Body of pancreas (tissue), 4 donors: ENCODE results near the gene MID2.

Source experiments
- CTCF ChIP-seq, 7 experiments: fragments of 450-650 bp in 4 of 7; fragments of 200-600 bp in 3 of 7; sonication (generic) in 3 of 7; IDR thresholded peaks; one replicate each; pipeline ENCODE4 v1.5.1; 2016 to 2019; ENCODE audit warnings: antibody characterized with exemption in 7 of 7
- POLR2A ChIP-seq, 3 donors: fragments of 450-650 bp; IDR thresholded peaks; one replicate each; pipeline ENCODE4 v1.6.1; 2016; ENCODE audit warnings: antibody characterized with exemption in 3 of 3, mild to moderate bottlenecking in 2 of 3

DNA sequence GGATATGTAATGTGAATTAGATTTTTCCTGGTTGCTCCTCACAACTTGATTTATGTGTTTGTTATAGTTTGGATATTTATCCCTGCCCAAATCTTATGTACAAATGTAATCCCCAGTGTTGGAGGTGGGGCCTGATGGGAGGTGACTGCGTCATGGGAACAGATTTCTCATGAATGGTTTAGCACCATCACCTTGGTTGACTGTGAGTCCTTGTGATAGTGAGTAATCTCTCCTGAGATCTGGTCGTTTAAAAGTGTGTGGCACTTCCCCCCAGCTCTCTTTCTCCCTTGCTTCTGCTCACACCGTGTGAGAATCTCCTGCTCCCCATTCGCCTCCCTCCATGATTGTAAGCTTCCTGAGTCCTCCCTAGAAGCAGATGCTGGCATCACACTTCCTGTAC, 2.2 kb downstream of the MID2 start:
- TF ChIP-seq CTCF (IDR thresholded peaks at IDR 0.05) (no peak), POLR2A (IDR thresholded peaks at IDR 0.05) (no peak)
